Ovary (tissue), 3 donors: ENCODE results near the gene CBX1.

ENCODE experiments used
- EP300 ChIP-seq: sonication (generic); formaldehyde crosslinking; IDR thresholded peaks from one replicate; pipeline ENCODE4 v1.6.1; 2017; ENCODE audit warnings: antibody characterized with exemption
- POLR2A ChIP-seq: fragments of 450-650 bp; IDR thresholded peaks from one replicate; pipeline ENCODE4 v1.6.1; 2017; ENCODE audit warnings: antibody characterized with exemption, mild to moderate bottlenecking, moderate library complexity
- TF ChIP-seq, protein P1 (sequence below), 3 donors: fragments of 450-650 bp in 2 of 3; fragments of 200-600 bp in 1 of 3; IDR thresholded peaks; one replicate each; pipeline versions ENCODE4 v1.5.1 to v1.8.0; 2016 to 2022; ENCODE audit warnings: antibody characterized with exemption in 3 of 3, mild to moderate bottlenecking in 1 of 3
- donor health status: DM: no; HTN: no; CAD: no.

- TF ChIP-seq, protein P1, sequence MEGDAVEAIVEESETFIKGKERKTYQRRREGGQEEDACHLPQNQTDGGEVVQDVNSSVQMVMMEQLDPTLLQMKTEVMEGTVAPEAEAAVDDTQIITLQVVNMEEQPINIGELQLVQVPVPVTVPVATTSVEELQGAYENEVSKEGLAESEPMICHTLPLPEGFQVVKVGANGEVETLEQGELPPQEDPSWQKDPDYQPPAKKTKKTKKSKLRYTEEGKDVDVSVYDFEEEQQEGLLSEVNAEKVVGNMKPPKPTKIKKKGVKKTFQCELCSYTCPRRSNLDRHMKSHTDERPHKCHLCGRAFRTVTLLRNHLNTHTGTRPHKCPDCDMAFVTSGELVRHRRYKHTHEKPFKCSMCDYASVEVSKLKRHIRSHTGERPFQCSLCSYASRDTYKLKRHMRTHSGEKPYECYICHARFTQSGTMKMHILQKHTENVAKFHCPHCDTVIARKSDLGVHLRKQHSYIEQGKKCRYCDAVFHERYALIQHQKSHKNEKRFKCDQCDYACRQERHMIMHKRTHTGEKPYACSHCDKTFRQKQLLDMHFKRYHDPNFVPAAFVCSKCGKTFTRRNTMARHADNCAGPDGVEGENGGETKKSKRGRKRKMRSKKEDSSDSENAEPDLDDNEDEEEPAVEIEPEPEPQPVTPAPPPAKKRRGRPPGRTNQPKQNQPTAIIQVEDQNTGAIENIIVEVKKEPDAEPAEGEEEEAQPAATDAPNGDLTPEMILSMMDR (IDR thresholded peaks at IDR 0.05), result no peak
- TF ChIP-seq EP300, result no peak
- no peak for TF ChIP-seq POLR2A
Measured at GRCh38 chr17:48125829-48126531, 24.7 kb upstream of the CBX1 start.
